ENCODE data around the gene TTC24. TPM values are rescaled to one million over a fixed set of nuclear protein-coding genes. Genes with fewer than 3 reads are reported as not detected.
A peak's percentile ranks its signal among the peaks of the same experiment; 100 is the strongest.
"Not testable (repeated sequence)": the region's sequence is repeated elsewhere in the genome, so short reads cannot be mapped to it uniquely, and the experiment has no call there.

Gene TTC24
- total RNA-seq, 1 donor from 2014 or later, result not detected

GRCh38 chr1:156602557-156602993 lies 23.1 kb downstream of the TTC24 start:
- H3K36me3 Mint-ChIP-seq (ENCODE audit: low read depth, unreplicated experiment), result no peaks in the 10 kb centered on the region
- peaks cover 3% of the 10 kb centered on the region for H3K27me3 Mint-ChIP-seq (ENCODE audit: unreplicated experiment)
- H3K27ac Mint-ChIP-seq (ENCODE audit: unreplicated experiment), result peak overlapping the region; percentile 30
- no peaks in the 10 kb centered on the region for H3K9me3 Mint-ChIP-seq (ENCODE audit: unreplicated experiment)
- no peak for DNase-seq (ENCODE audit: low spot score)
- H3K4me1 Mint-ChIP-seq (ENCODE audit: unreplicated experiment), result peaks cover 20% of the 10 kb centered on the region
- TF ChIP-seq CTCF (IDR thresholded peaks at IDR 0.05; ENCODE audit: unreplicated experiment), result peak; percentile 21
- no peak overlapping the region for H3K4me3 Mint-ChIP-seq (ENCODE audit: unreplicated experiment)

- H3K27me3 Mint-ChIP-seq (ENCODE audit: unreplicated experiment); H3K27ac Mint-ChIP-seq (ENCODE audit: unreplicated experiment); H3K36me3 Mint-ChIP-seq (ENCODE audit: low read depth, unreplicated experiment); H3K9me3 Mint-ChIP-seq (ENCODE audit: unreplicated experiment); DNase-seq (ENCODE audit: low spot score); H3K4me1 Mint-ChIP-seq (ENCODE audit: unreplicated experiment); H3K4me3 Mint-ChIP-seq (ENCODE audit: unreplicated experiment): not testable (repeated sequence)
Observed at GRCh38 chr1:156607344-156607743, 27.8 kb downstream of the TTC24 start.

GRCh38 chr1:156608036-156608674 lies 28.6 kb downstream of the TTC24 start:
- H3K27ac Mint-ChIP-seq (ENCODE audit: unreplicated experiment), result no peak overlapping the region

GRCh38 chr1:156608981-156609380 lies 29.5 kb downstream of the TTC24 start:
- Mint-ChIP-seq H3K36me3 (ENCODE audit: low read depth, unreplicated experiment) (no peaks in the 10 kb centered on the region), H3K4me3 (ENCODE audit: unreplicated experiment) (no peak overlapping the region), H3K27me3 (ENCODE audit: unreplicated experiment) (no peaks in the 10 kb centered on the region), H3K9me3 (ENCODE audit: unreplicated experiment) (no peaks in the 10 kb centered on the region), H3K27ac (ENCODE audit: unreplicated experiment) (no peak overlapping the region), H3K4me1 (ENCODE audit: unreplicated experiment) (peaks cover 9% of the 10 kb centered on the region)
- TF ChIP-seq CTCF (IDR thresholded peaks at IDR 0.05; ENCODE audit: unreplicated experiment), result peak; percentile 73
- peak; percentile 58 for DNase-seq (ENCODE audit: low spot score)

More at GRCh38 chr1:156608036-156608674, 28.6 kb downstream of the TTC24 start:
- DNase-seq (ENCODE audit: low spot score), result peak; percentile 66
- Mint-ChIP-seq H3K4me3 (ENCODE audit: unreplicated experiment) (no peak overlapping the region), H3K4me1 (ENCODE audit: unreplicated experiment) (peaks cover 9% of the 10 kb centered on the region), H3K27me3 (ENCODE audit: unreplicated experiment) (no peaks in the 10 kb centered on the region), H3K9me3 (ENCODE audit: unreplicated experiment) (no peaks in the 10 kb centered on the region), H3K36me3 (ENCODE audit: low read depth, unreplicated experiment) (no peaks in the 10 kb centered on the region)
- TF ChIP-seq CTCF (IDR thresholded peaks at IDR 0.05; ENCODE audit: unreplicated experiment), result no peak

- DNase-seq (ENCODE audit: low spot score); H3K9me3 Mint-ChIP-seq (ENCODE audit: unreplicated experiment); H3K27ac Mint-ChIP-seq (ENCODE audit: unreplicated experiment); H3K4me1 Mint-ChIP-seq (ENCODE audit: unreplicated experiment); H3K4me3 Mint-ChIP-seq (ENCODE audit: unreplicated experiment); H3K27me3 Mint-ChIP-seq (ENCODE audit: unreplicated experiment); H3K36me3 Mint-ChIP-seq (ENCODE audit: low read depth, unreplicated experiment): not testable (repeated sequence)
Observed at GRCh38 chr1:156610072-156610471, 30.5 kb downstream of the TTC24 start.

GRCh38 chr1:156612666-156613065 lies 33.1 kb downstream of the TTC24 start:
- no peak overlapping the region for H3K27ac Mint-ChIP-seq (ENCODE audit: unreplicated experiment)
- H3K9me3 Mint-ChIP-seq (ENCODE audit: unreplicated experiment), result no peaks in the 10 kb centered on the region

More at GRCh38 chr1:156612666-156613065, 33.1 kb downstream of the TTC24 start:
- no peak for DNase-seq (ENCODE audit: low spot score)
- H3K4me1 Mint-ChIP-seq (ENCODE audit: unreplicated experiment), result peaks cover 17% of the 10 kb centered on the region
- H3K4me3 Mint-ChIP-seq (ENCODE audit: unreplicated experiment), result no peak overlapping the region
- no peak for TF ChIP-seq CTCF (IDR thresholded peaks at IDR 0.05; ENCODE audit: unreplicated experiment)
- peaks cover 3% of the 10 kb centered on the region for H3K27me3 Mint-ChIP-seq (ENCODE audit: unreplicated experiment)
- no peaks in the 10 kb centered on the region for H3K36me3 Mint-ChIP-seq (ENCODE audit: low read depth, unreplicated experiment)

Measured in endothelial cell (in vitro differentiated cells).